GM18517 (cell line): ENCODE results near the gene TMPRSS7.

Experiments
- ATAC-seq: cut with Tn5 transposase; IDR thresholded peaks from one replicate; pipeline ENCODE4 v1.9.1; 2021; ENCODE audit warnings: mild to moderate bottlenecking, moderate library complexity; ENCODE audit not compliant: unreplicated experiment

Gene TMPRSS7

GRCh38 chr3:112095731-112096130, 61.2 kb downstream of the TMPRSS7 start:
- no peak for ATAC-seq

- no peak for ATAC-seq
Observed at GRCh38 chr3:112096176-112096575, 61.6 kb downstream of the TMPRSS7 start.

DNA sequence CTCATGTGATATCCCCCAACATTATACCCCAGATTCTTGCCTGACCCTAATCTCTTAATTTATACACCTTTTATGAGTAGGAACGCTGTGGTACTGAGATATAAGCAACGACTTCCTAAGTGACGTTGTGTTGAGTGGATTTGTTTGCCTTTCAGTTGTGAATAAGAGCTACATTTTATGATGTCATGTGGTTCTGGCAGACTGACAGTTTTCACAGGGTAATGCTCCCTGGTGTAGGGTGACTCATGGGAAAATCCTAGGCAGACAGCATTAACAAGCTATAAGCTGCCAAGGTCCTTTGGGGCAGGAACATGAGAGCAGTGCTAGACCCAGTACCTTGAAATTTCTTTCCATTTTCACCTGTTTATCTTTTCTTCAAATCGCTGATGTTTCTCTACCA, 62.8 kb downstream of the TMPRSS7 start:
- ATAC-seq: no peak

- ATAC-seq: no peak
Observed at GRCh38 chr3:112101916-112102315, 67.4 kb downstream of the TMPRSS7 start.

DNA sequence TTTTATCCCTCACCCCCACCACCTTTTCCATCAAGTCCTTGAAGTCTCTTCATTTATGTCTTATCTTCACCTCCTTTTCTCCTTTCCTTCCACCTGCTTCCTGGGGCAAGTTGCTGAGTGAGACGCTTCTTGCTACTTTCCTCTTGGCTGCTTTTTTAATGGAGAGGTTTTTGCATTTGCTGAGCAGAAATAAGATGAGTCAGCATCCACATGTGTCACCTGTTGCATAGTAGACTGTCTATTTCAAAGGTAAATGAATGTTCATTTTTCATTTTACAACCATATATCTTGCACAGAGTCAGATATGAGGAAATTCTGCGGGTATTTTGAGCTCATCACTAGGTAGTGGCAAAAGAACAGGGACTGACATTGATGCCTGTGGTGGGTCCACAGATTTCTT, 70.2 kb downstream of the TMPRSS7 start:
- ATAC-seq: no peak

GRCh38 chr3:112109322-112109721, 74.8 kb downstream of the TMPRSS7 start:
- no peak for ATAC-seq

DNA sequence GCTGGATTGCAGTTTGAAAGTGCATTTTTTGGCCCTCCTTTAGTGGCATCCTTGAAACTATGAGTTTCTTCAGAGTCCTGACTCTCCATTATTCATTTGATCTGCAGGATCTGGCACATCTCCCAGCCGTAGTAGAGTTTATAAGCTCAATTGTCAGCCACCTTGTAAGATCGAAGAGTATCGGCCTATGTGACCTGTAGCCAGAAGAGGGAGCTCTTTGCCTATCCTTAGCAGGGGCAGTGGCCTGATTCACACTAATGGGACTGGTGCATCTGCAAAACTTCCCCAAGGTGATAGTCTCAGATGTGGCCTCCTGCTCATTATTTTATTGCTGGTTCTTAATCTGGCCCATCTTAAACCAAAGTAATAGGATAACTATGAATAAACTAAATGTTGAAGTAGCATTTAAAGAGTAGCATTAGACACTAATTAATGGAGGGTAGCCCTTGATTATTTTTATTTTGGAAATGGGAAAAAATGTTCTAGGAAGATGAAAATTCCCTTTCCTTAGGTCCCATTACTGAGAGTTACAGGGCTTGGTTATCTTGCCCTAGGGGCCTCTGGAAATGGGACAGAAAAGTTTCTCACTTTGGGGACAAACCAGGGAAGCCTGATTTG, 77.4 kb downstream of the TMPRSS7 start:
- peak; percentile 41 for ATAC-seq

- ATAC-seq: no peak
Observed at GRCh38 chr3:112114576-112115160, 80.1 kb downstream of the TMPRSS7 start.

- ATAC-seq: peak; percentile 24
Observed at GRCh38 chr3:112115161-112115739, 80.7 kb downstream of the TMPRSS7 start.

DNA sequence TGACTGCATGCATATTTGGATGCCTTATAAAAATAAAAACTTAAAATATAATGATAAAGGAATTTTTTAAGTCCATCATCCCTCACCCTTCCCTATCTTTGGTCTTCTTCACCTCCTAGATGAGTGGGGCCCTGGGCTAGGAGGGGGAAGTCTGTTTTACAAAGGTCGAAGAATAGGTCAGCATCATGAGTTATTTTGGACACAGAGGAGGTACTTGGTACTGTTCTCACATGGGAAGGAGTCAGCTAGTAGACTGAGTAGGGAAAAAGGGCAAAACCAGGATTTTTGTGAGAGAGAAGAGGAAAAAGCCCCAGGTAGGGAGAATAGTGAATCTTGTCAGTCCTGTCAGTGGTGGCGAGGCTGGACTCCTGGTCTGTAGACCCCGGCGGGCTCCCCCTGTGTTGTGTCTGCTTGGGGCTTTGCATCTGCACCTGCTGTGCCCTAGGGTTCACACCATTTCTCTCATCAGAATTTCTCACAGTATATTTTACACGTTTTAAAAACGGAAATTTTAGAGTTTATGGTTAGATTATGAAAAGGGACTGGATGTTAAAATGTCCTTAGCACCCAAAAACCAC, 81.4 kb downstream of the TMPRSS7 start:
- ATAC-seq: no peak

GRCh38 chr3:112116748-112117186, 82.2 kb downstream of the TMPRSS7 start:
- ATAC-seq: no peak

- no peak for ATAC-seq
Observed at GRCh38 chr3:112117415-112117814, 82.9 kb downstream of the TMPRSS7 start.

DNA sequence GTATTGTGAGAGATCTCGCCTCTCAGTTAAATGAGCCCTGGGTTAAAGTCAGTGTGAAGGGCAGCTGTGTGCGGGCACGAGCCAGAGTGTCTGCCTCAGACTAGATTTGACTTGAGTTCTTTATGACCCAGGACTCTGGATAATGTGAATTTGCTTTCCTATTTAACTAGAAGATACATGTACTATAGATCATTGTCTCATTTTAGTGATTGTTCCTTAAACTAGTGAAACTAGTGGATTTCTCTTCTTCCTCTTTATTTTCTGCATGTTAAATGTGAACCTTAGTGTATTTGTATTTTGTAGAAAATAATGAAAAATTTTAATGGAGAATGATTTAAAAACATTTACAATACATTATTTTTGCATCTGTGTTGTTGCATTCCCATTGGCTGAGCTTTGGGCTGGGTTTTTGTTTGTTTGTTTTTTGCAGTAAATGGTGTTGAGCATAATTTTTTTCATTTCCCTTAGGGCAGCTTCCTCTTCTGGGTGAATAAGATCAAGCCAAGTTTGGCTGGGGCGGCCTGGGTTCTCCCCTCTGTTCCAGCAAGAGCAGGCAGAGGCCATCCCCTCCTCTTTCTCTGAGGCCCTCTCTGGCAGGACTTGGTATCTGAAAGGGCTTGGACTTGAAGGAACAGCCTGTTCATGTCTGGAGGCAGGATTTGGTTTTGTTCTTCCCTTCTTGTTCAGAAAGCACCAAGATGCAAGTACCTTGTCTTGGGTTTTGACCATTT, 83.5 kb downstream of the TMPRSS7 start:
- ATAC-seq: no peak

- ATAC-seq: peak; percentile 31
Observed at GRCh38 chr3:112119962-112120836, 85.7 kb downstream of the TMPRSS7 start.

- ATAC-seq: no peak
Observed at GRCh38 chr3:112121577-112122547, 87.3 kb downstream of the TMPRSS7 start.

GRCh38 chr3:112122870-112123269, 88.3 kb downstream of the TMPRSS7 start:
- ATAC-seq: no peak

DNA sequence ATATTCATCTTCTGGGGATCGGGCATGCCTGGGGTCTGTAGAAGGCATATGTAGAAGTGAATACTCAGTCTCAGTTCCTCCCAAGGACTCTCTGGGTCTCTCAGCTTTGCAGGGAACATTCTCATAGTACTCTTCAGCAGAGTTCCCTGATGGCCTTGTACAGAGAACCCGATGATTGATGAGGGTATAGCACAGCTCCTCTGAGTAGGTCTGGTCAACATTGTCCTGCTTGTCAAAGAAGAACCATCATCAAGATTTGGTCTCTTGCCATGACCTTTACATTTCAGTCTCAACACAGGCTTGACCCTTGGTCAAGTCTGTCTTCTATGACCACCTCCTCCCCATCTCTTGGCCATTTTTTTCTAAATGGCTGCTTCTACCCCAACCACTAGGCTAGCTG, 89.0 kb downstream of the TMPRSS7 start:
- ATAC-seq: no peak

- no peak for ATAC-seq
Observed at GRCh38 chr3:112124907-112125607, 90.5 kb downstream of the TMPRSS7 start.

- no peak for ATAC-seq
Observed at GRCh38 chr3:112126511-112126911, 92.0 kb downstream of the TMPRSS7 start.
